GM10248 (cell line): ENCODE measurements around the gene IFNA5.

Source experiments
- CTCF ChIA-PET: fragments of 300-600 bp; sonication (Branson Sonifier 250); formaldehyde crosslinking; extraction: SDS; loops from one replicate; lab custom pipeline; 2021; ENCODE audit warnings: antibody characterized with exemption; lab: Yijun Ruan, JAX
- POLR2A ChIA-PET: fragments of 350-650 bp; sonication (Branson Sonifier 250); formaldehyde crosslinking; extraction: SDS; loops from one replicate; lab custom pipeline; 2020; ENCODE audit warnings: antibody characterized with exemption; lab: Yijun Ruan, JAX
- DNase-seq: peaks from one replicate; pipeline ENCODE4 v3.0.0; 2012; ENCODE audit errors: extremely low spot score
- CTCF ChIP-seq: IDR thresholded peaks from 2 replicates; pipeline ENCODE4 v1.5.1; 2012; ENCODE audit warnings: mild to moderate bottlenecking, low read depth; ENCODE audit errors: extremely low read depth, missing control alignments, control extremely low read depth

The IFNA5 gene

GRCh38 chr9:21333226-21333625 is 28.1 kb upstream of the IFNA5 start:
- TF ChIP-seq CTCF, result no peak
- ChIA-PET CTCF (interaction anchor here (0.7 to 3.2 kb wide), 7 partner anchors 15 to 101 kb away, joined by 3 to 27 read pairs (median 5); no protein-coding TSS in a partner anchor), POLR2A (no interaction called here)
- DNase-seq, result no peak

- POLR2A ChIA-PET, result no interaction called here
- TF ChIP-seq CTCF, result no peak
- CTCF ChIA-PET, result interaction anchor here (0.7 to 1.7 kb wide), 5 partner anchors 11 to 123 kb away, joined by 3 to 6 read pairs (median 4); no protein-coding TSS in a partner anchor
- DNase-seq, result no peak
Measured at GRCh38 chr9:21331676-21332402, 26.7 kb upstream of the IFNA5 start.

DNA sequence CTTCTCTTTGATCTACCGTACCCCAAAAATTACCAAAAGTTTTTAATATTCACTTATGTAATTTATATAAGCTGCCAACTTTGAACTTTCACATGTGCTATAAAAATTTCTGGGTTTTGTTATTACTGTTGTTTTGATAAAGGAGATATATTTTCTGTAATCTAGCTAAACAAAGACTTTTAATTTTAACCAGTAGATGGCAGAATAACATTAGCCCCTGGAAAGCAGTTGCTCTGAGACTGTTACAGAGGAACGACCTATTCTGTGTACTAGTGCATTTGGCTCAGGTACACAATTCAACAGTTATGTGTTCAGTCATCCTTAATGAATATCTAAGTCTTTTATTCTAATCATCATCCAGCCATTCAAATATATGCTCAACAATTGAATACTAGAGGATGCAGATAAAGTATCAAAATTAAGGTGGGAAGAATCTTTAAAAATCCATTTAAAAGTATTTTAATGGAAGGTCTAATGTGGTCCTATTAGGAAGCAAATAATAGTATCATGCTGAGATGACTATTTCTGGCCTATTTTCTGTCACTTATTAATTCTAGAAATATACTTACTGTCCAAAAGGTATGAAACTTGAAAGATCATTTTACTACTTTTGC is 21.5 kb upstream of the IFNA5 start:
- peak; percentile 35 for TF ChIP-seq CTCF
- POLR2A ChIA-PET, result no interaction called here
- DNase-seq, result peak; percentile 49
- CTCF ChIA-PET, result interaction anchor here (0.6 to 6.6 kb wide), 48 partner anchors 8 to 468 kb away, joined by 3 to 95 read pairs (median 4); partner anchors contain the start of genes IFNA14, IFNA6 and KLHL9

DNA sequence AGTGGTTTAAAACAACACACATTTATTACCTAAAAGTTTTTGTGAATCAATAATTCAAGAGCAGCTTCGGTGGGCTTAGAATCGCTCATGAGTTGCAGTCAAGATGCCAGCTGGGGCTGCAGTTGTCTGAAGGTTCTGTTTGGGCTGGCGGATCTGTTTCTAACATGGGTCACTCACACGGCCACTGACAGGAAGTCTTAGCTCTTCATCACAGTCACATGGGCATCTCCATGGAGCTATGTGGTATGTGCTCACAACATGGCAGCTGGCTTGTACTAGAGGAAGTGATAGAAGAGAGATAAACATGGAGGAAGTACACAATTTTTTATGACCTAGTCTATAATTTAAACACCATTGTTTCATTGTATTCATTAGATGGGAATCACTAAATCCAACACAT is 18.9 kb upstream of the IFNA5 start:
- no peak for DNase-seq
- TF ChIP-seq CTCF, result no peak
- CTCF ChIA-PET, result interaction anchor here (0.9 to 6.6 kb wide), 12 partner anchors 9 to 132 kb away, joined by 3 to 95 read pairs (median 4); no protein-coding TSS in a partner anchor
- POLR2A ChIA-PET, result no interaction called here

GRCh38 chr9:21322911-21323461 is 17.9 kb upstream of the IFNA5 start:
- CTCF ChIA-PET, result interaction anchor here (1.0 to 6.6 kb wide), 12 partner anchors 9 to 133 kb away, joined by 3 to 95 read pairs (median 5); no protein-coding TSS in a partner anchor
- POLR2A ChIA-PET, result no interaction called here
- TF ChIP-seq CTCF, result no peak
- no peak for DNase-seq

GRCh38 chr9:21320465-21320864 is 15.4 kb upstream of the IFNA5 start:
- POLR2A ChIA-PET, result no interaction called here
- TF ChIP-seq CTCF, result no peak
- no peak for DNase-seq
- CTCF ChIA-PET, result interaction anchor here (0.9 to 4.0 kb wide), 9 partner anchors 8 to 135 kb away, joined by 3 to 19 read pairs (median 3); no protein-coding TSS in a partner anchor
